SK-N-SH (cell line): ENCODE data around the gene DCTN3. TPM values are rescaled to one million over a fixed set of nuclear protein-coding genes. Genes with fewer than 3 reads are reported as not detected.

ENCODE experiments used
- CTCF ChIA-PET: fragments of 300-600, 350-600 bp; formaldehyde crosslinking; extraction: SDS; loops from one replicate; lab custom pipeline; 2021; lab: Yijun Ruan, JAX
- POLR2A ChIA-PET: fragments of 350-600 bp; sonication (Branson Sonifier 250); formaldehyde crosslinking; extraction: SDS; loops from one replicate; lab custom pipeline; 2020; ENCODE audit warnings: antibody characterized with exemption, inconsistent platforms; lab: Yijun Ruan, JAX
- DNase-seq: peaks from one replicate; pipeline ENCODE4 v3.0.0; 2012
- H2AFZ ChIP-seq: fragments of 200-600 bp; sonication (generic); 2 replicates; pipeline ENCODE4 v1.8.1; 2016; ENCODE audit warnings: antibody characterized with exemption, mild to moderate bottlenecking, low read depth
- H3F3A ChIP-seq: fragments of 200-600 bp; sonication (generic); replicated peaks from 2 replicates; pipeline ENCODE3; 2016; ENCODE audit warnings: antibody characterized with exemption, mild to moderate bottlenecking; ENCODE audit not compliant: insufficient read depth
- H3K27ac ChIP-seq, 2 experiments: fragments of 200-500 bp in 1 of 2; fragments of 200-600 bp in 1 of 2; sonication (Bioruptor generic) in 1 of 2; sonication (generic), shearing (Covaris generic) in 1 of 2; 2 replicates each; pipeline versions ENCODE4 v1.5.1 to v1.6.1; 2014 to 2016; ENCODE audit warnings: low read depth in 2 of 2, inconsistent platforms in 1 of 2, low read length in 1 of 2, mild to moderate bottlenecking in 1 of 2, mixed read lengths in 1 of 2
- H3K27me3 ChIP-seq: fragments of 200-600 bp; sonication (generic), shearing (Covaris generic); 2 replicates; pipeline ENCODE4 v1.6.1; 2016; ENCODE audit warnings: mixed run types; ENCODE audit not compliant: insufficient read depth
- H3K36me3 ChIP-seq, 2 experiments: fragments of 200-500 bp in 1 of 2; fragments of 200-600 bp in 1 of 2; sonication (Bioruptor generic) in 1 of 2; sonication (generic) in 1 of 2; replicated peaks in 1 of 2; 2 replicates each; pipeline versions ENCODE3 to v1.5.1; 2014 to 2016; ENCODE audit warnings: low read length in 1 of 2, mild to moderate bottlenecking in 1 of 2; ENCODE audit not compliant: insufficient read depth in 2 of 2, control insufficient read depth in 1 of 2
- H3K4me1 ChIP-seq, 2 experiments: fragments of 200-500 bp in 1 of 2; fragments of 200-600 bp in 1 of 2; sonication (Bioruptor generic) in 1 of 2; sonication (generic), shearing (Covaris generic) in 1 of 2; 2 replicates each; pipeline versions ENCODE4 v1.5.1 to v1.6.1; 2014 to 2016; ENCODE audit warnings: low read depth in 1 of 2, low read length in 1 of 2, mixed run types in 1 of 2; ENCODE audit not compliant: insufficient read depth in 2 of 2, control insufficient read depth in 1 of 2
- H3K4me2 ChIP-seq: fragments of 200-600 bp; sonication (generic), shearing (Covaris generic); 2 replicates; pipeline ENCODE4 v1.6.1; 2017; ENCODE audit warnings: mixed run types
- H3K4me3 ChIP-seq, 2 experiments: fragments of 200-500 bp in 1 of 2; fragments of 200-600 bp in 1 of 2; sonication (Bioruptor generic) in 1 of 2; sonication (generic), shearing (Covaris generic) in 1 of 2; 2 replicates each; pipeline versions ENCODE4 v1.5.1 to v1.8.1; 2014 to 2016; ENCODE audit warnings: low read depth in 2 of 2, inconsistent platforms in 1 of 2, low read length in 1 of 2, mild to moderate bottlenecking in 1 of 2, mixed read lengths in 1 of 2, moderate library complexity in 1 of 2
- H3K79me2 ChIP-seq: fragments of 200-600 bp; sonication (generic); 2 replicates; pipeline ENCODE4 v1.8.1; 2017; ENCODE audit warnings: mild to moderate bottlenecking; ENCODE audit not compliant: insufficient read depth
- H3K9ac ChIP-seq: fragments of 200-600 bp; sonication (generic); 2 replicates; pipeline ENCODE4 v1.6.1; 2017; ENCODE audit warnings: mixed run types
- H3K9me2 ChIP-seq: fragments of 200-600 bp; sonication (generic); 2 replicates; pipeline ENCODE4 v1.6.1; 2017; ENCODE audit warnings: mixed run types
- H3K9me3 ChIP-seq: fragments of 200-600 bp; sonication (generic); 2 replicates; pipeline ENCODE4 v1.6.1; 2017; ENCODE audit warnings: mixed run types, mild to moderate bottlenecking, moderate library complexity
- H4K20me1 ChIP-seq: fragments of 200-600 bp; sonication (generic); 2 replicates; pipeline ENCODE4 v1.6.1; 2017; ENCODE audit warnings: mild to moderate bottlenecking, mixed run types; ENCODE audit not compliant: insufficient read depth
- CHD2 ChIP-seq: fragments of 150-350 bp; IDR thresholded peaks from 2 replicates; pipeline ENCODE4 v1.6.1; 2018; ENCODE audit warnings: low read length; ENCODE audit not compliant: partially characterized antibody
- CTCF ChIP-seq: fragments of 200-600 bp; sonication (generic); IDR thresholded peaks from 2 replicates; pipeline ENCODE4 v1.6.1; 2017; ENCODE audit warnings: antibody characterized with exemption, mild to moderate bottlenecking, moderate library complexity
- ELF1 ChIP-seq: IDR thresholded peaks from 2 replicates; pipeline ENCODE4 v1.4.0; 2012
- EP300 ChIP-seq, 2 experiments: IDR thresholded peaks; 2 replicates each; pipeline versions ENCODE4 v1.4.0 to v1.6.1; 2012; ENCODE audit warnings: borderline replicate concordance in 1 of 2, low read depth in 1 of 2, low read length in 1 of 2
- EZH2phosphoT487 ChIP-seq: fragments of 200-600 bp; sonication (generic); IDR thresholded peaks from 2 replicates; pipeline ENCODE4 v1.6.1; 2017; ENCODE audit warnings: low read depth, mixed run types, mild to moderate bottlenecking, antibody characterized with exemption, moderate library complexity, borderline replicate concordance
- FOSL2 ChIP-seq: IDR thresholded peaks from 2 replicates; pipeline ENCODE4 v1.4.0; 2012; ENCODE audit warnings: low read depth, mild to moderate bottlenecking, moderate library complexity, borderline replicate concordance
- GABPA ChIP-seq: IDR thresholded peaks from 2 replicates; pipeline ENCODE4 v1.4.0; 2012; ENCODE audit warnings: low read depth, mild to moderate bottlenecking
- MAX ChIP-seq: IDR thresholded peaks from 2 replicates; pipeline ENCODE4 v1.4.0; 2012; ENCODE audit warnings: low read depth
- MEF2A ChIP-seq: IDR thresholded peaks from 2 replicates; pipeline ENCODE4 v1.4.0; 2012; ENCODE audit warnings: low read depth, borderline replicate concordance
- MXI1 ChIP-seq: IDR thresholded peaks from 2 replicates; pipeline ENCODE4 v1.6.1; 2012; ENCODE audit warnings: mild to moderate bottlenecking, low read depth, low read length, improper control_type of control experiment
- NRF1 ChIP-seq: IDR thresholded peaks from 2 replicates; pipeline ENCODE4 v1.6.1; 2012; ENCODE audit warnings: low read depth, mild to moderate bottlenecking, low read length
- PBX3 ChIP-seq: IDR thresholded peaks from 2 replicates; pipeline ENCODE4; 2012
- RCOR1 ChIP-seq: fragments of 150-350 bp; IDR thresholded peaks from 2 replicates; pipeline ENCODE4 v1.6.1; 2017; ENCODE audit warnings: antibody characterized with exemption, low read length
- SMC3 ChIP-seq: IDR thresholded peaks from 2 replicates; pipeline ENCODE4 v1.6.1; 2012; ENCODE audit warnings: low read depth, low read length, improper control_type of control experiment
- TAF1 ChIP-seq: IDR thresholded peaks from 2 replicates; pipeline ENCODE4 v1.6.1; 2012; ENCODE audit warnings: low read depth, mild to moderate bottlenecking, low read length, moderate library complexity, borderline replicate concordance
- TCF12 ChIP-seq: IDR thresholded peaks from 2 replicates; pipeline ENCODE4 v1.4.0; 2012
- TEAD4 ChIP-seq: IDR thresholded peaks from 2 replicates; pipeline ENCODE4 v1.4.0; 2012; ENCODE audit warnings: mild to moderate bottlenecking, borderline replicate concordance; ENCODE audit not compliant: insufficient read depth
- USF1 ChIP-seq: IDR thresholded peaks from 2 replicates; pipeline ENCODE4 v1.4.0; 2012; ENCODE audit warnings: low read depth, borderline replicate concordance
- USF2 ChIP-seq: fragments of 150-350 bp; IDR thresholded peaks from 2 replicates; pipeline ENCODE4 v1.6.1; 2017; ENCODE audit warnings: antibody characterized with exemption, low read length, low read depth, borderline replicate concordance
- YY1 ChIP-seq: IDR thresholded peaks from 2 replicates; pipeline ENCODE4 v1.4.0; 2012; ENCODE audit warnings: low read depth, mild to moderate bottlenecking
- WGBS: methylation state at CpG from one replicate; pipeline ENCODE4 v1.1.6; 2017; ENCODE audit warnings: low lambda C conversion rate; 5-methylcytosine and 5-hydroxymethylcytosine counted together
- polyA plus RNA-seq, 3 experiments: library from polyadenylated mRNA; depleted of rRNA; stranded (reverse); fragments of >200 nt; gene quantifications; 2 replicates each; pipeline ENCODE4 v1.2.3, GENCODE V29; 2012

The DCTN3 gene
- polyA plus RNA-seq, 1 of the 3 experiments (the other 2 are of a cell fraction): 300 TPM

GRCh38 chr9:34566322-34566721, 54.0 kb downstream of the DCTN3 start:
- H2AFZ ChIP-seq: no peak overlapping the region

More at GRCh38 chr9:34566322-34566721, 54.0 kb downstream of the DCTN3 start:
- Histone ChIP-seq H3K79me2 (no peaks in the 10 kb centered on the region), H3K27me3 (no peaks in the 10 kb centered on the region; the same call in 1 of the 2 replicates), H3K4me1 (peaks cover 0 to 70% of the 10 kb centered on the region in 2 experiments; a peak in 2 of 4 replicates), H3K9me3 (no peaks in the 10 kb centered on the region), H4K20me1 (no peaks in the 10 kb centered on the region), H3K27ac (peak overlapping the region in 1 of 2 experiments; percentile 94; a peak in 2 of 4 replicates), H3K4me3 (no peak overlapping the region), H3K36me3 (no peaks in the 10 kb centered on the region), H3K9me2 (no peaks in the 10 kb centered on the region), H3K9ac (no peak overlapping the region), H3F3A (no peaks in the 10 kb centered on the region), H3K4me2 (no peak overlapping the region)
- CTCF ChIA-PET: interaction anchor here (0.6 to 5.9 kb wide), 8 partner anchors 11 to 134 kb away, joined by 3 to 59 read pairs (median 4); no protein-coding TSS in a partner anchor
- WGBS: 85% methylated on average over 3 of the region's 8 CpGs
- DNase-seq: peak; percentile 38
- TF ChIP-seq ELF1: no peak
- no peak for TF ChIP-seq YY1
- TF ChIP-seq MEF2A: no peak
- TF ChIP-seq MXI1: no peak
- no peak for TF ChIP-seq CHD2
- TF ChIP-seq FOSL2: no peak
- TF ChIP-seq SMC3: no peak
- no peak for TF ChIP-seq EP300 (IDR thresholded peaks at IDR 0.05; ENCODE audit: borderline replicate concordance in 1 of 2, low read depth in 1 of 2, low read length in 1 of 2)
- no peak for TF ChIP-seq MAX
- no peak for TF ChIP-seq TCF12
- TF ChIP-seq USF2: no peak
- no peak for TF ChIP-seq RCOR1
- no peak for TF ChIP-seq GABPA
- no peak for TF ChIP-seq TAF1
- no peak for TF ChIP-seq EZH2phosphoT487
- TF ChIP-seq USF1: no peak
- no peak for TF ChIP-seq TEAD4
- TF ChIP-seq NRF1: no peak
- no peak for TF ChIP-seq CTCF
- TF ChIP-seq PBX3: no peak
- POLR2A ChIA-PET: interaction anchor here (0.7 kb wide), 1 partner anchor 13 kb away, joined by 3 read pairs; no protein-coding TSS in a partner anchor
